Measurements from ENCODE around the gene MORC1.

MORC1 gene

DNA sequence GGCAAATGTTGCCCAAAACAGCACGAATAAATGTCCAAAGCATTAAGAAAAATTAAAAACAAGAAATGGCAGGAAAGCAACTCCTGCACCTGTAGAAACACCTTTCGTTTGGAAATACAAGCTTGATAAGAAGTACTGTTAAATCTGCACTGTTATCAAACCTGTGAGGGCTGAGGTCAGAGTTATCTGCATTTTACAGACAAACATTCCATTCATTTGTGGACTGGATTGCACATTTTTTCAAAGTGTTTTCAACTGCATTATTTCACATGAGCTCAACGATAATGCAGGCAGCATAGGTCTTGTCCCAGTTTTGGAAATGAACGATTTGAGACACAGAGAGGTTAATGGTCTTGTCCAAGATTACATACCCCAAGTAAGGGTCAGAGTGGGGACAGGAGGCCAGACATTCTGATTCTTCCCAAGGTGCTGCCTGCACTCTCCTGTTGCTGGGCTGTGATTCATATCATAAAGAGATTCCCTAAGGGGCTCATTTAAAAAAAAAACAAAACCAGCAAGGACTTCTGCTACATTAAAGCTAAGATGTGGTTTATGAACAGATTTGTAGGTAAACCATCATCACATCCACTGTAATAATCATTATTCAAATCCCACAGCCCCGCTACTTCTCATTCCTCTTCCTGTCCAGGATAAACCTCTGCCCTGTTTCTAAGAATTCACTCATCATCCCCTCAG lies 177.2 kb downstream of the MORC1 start:
- no peak overlapping the region for H3K4me3 ChIP-seq (ENCODE audit: control insufficient read depth, low read depth, low read length)
- no peak for DNase-seq (ENCODE audit: low read depth)
- TF ChIP-seq, protein P1, sequence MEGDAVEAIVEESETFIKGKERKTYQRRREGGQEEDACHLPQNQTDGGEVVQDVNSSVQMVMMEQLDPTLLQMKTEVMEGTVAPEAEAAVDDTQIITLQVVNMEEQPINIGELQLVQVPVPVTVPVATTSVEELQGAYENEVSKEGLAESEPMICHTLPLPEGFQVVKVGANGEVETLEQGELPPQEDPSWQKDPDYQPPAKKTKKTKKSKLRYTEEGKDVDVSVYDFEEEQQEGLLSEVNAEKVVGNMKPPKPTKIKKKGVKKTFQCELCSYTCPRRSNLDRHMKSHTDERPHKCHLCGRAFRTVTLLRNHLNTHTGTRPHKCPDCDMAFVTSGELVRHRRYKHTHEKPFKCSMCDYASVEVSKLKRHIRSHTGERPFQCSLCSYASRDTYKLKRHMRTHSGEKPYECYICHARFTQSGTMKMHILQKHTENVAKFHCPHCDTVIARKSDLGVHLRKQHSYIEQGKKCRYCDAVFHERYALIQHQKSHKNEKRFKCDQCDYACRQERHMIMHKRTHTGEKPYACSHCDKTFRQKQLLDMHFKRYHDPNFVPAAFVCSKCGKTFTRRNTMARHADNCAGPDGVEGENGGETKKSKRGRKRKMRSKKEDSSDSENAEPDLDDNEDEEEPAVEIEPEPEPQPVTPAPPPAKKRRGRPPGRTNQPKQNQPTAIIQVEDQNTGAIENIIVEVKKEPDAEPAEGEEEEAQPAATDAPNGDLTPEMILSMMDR (IDR thresholded peaks at IDR 0.05; ENCODE audit: control insufficient read depth, insufficient read depth, low read depth, low read length, missing control alignments), result no peak

DNA sequence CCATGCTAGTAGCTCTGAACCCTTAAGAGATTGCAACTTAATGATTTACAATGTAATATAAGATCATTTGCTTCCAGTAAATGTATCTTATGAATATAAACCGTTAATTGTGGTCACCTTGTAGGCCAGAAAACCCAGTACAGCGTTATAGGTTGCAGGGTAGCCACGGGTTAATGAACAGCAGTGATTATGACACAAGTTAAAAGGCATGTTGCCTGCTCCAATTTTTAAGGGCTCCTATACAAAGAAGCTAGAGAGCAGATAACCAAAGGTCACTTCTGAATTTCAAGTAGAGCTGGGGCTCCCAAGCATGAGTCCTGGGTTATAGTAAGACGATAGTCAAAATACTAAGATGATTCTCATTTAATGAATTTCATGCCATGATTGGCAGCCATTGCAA lies 177.8 kb downstream of the MORC1 start:
- TF ChIP-seq, protein P1 (IDR thresholded peaks at IDR 0.05; ENCODE audit: control insufficient read depth, insufficient read depth, low read depth, low read length, missing control alignments), result no peak
- no peak overlapping the region for H3K4me3 ChIP-seq (ENCODE audit: control insufficient read depth, low read depth, low read length)
- no peak for DNase-seq (ENCODE audit: low read depth)

DNA sequence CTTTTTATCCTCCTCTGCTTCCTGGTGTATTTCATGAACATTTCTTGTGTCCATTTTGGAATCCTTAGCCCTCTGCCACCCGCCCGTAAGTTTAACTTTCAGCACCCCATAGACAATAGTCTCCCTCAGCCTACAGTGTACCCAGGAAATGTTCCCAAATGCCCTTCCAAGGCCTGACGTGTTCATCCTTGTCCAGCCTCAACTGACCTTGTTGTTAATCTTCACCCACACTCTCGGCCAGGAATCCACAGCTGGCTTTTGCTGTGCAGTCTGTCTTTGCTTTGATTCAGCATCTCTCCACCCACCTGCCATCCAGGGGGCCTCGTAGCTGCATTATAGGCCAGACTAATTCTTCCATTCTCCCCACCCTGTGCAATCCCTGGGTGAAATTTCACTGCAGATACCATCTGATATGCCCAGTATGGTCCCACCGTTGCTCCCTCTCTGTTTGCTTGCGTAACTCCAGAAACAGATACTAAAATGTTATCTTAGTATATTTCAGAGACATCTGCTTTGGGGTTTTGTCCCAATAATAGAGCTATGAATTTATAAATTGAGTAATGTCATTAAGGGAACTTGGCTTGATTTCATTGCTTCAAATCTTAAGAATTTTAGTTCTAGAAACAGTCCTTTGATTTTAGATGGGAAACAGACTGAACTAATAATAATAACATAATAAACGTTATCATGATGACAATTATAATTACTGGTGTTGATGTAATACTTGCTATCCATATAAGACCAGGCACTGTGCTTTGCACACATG lies 180.8 kb downstream of the MORC1 start:
- no peak overlapping the region for H3K4me3 ChIP-seq (ENCODE audit: control insufficient read depth, low read depth, low read length)
- DNase-seq (ENCODE audit: low read depth), result no peak
- TF ChIP-seq, protein P1 (IDR thresholded peaks at IDR 0.05; ENCODE audit: control insufficient read depth, insufficient read depth, low read depth, low read length, missing control alignments), result no peak

DNA sequence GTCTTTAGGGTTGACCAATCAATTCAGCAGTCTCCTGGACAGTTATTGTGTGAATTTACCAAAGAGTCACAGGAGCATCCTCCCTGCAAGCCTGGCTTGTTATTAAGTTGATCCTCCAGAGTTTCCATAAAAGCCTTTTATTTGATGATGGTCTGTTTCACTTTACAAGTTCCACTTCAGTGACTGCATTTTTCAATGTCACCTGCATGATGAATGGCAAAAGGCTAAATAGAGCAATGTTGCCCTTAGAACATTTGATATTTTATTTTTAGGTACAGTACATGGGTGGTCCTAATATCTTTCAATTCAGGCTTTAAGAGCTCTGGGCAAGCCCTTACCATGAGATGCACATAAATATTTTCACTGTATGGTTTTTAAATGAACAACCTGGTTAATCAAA lies 186.9 kb downstream of the MORC1 start:
- H3K4me3 ChIP-seq (ENCODE audit: control insufficient read depth, low read depth, low read length), result no peak overlapping the region
- no peak for DNase-seq (ENCODE audit: low read depth)
- TF ChIP-seq, protein P1 (IDR thresholded peaks at IDR 0.05; ENCODE audit: control insufficient read depth, insufficient read depth, low read depth, low read length, missing control alignments), result no peak

DNA sequence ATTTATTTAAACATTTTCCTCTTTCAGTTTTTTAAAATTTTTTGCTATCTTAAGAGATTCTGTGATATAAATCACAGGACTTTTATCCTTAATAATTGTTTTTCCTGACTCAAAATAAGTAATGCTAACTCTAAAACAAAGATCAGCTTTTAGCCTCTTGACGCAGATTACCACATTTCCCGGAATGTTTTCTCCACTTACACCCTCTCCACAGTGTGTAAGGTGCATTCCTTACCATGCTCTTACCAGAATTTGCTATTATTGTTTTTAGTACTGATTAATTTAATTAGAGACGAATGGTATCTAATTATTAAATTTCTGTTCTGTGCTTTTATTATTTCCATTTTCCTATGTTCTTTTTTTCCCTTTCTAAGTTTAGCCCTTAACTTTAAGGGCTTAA lies 199.1 kb downstream of the MORC1 start:
- DNase-seq (ENCODE audit: low read depth), result no peak
- TF ChIP-seq, protein P1 (IDR thresholded peaks at IDR 0.05; ENCODE audit: control insufficient read depth, insufficient read depth, low read depth, low read length, missing control alignments), result no peak
- H3K4me3 ChIP-seq (ENCODE audit: control insufficient read depth, low read depth, low read length), result no peak overlapping the region

DNA sequence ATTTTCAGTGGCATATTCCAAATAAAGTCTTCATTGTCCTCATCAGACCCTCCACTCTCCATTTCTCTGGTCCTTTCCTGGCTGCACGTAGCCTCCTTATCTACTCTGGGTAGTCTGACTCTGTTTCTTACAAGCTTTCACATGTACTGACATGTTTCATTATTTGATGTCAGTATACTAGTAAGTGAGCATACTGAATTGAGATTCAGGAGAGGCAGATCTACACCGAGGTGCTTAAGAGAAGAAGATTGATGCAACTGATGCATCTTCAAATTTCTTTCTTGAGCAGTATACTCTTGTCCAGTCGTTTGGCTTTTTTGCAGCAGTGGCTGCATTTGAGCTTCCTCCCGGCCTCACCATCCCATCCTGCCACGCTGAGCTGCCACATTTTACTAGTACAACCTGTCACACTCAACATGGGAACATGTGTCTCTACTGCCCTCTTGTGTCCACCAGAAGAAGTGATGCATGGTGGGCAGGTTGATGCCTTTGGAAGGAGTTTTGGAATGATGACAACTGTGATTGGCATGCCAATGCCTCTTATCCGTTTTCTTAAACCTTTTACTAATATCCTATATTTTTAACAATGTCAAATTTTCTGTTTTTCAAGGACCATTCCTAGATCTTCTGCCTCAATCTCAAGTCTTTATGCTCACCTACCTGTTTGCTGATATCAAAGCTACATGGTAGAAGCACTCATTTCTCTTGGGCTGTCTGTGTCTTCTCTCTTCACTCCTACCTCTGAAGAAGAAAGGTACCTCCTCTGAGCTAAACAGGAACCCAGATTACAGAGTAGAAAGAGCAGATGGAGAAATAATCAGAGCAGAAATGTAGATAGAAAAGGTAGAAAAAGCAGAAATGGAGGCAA lies 202.9 kb downstream of the MORC1 start:
- no peak overlapping the region for H3K4me3 ChIP-seq (ENCODE audit: control insufficient read depth, low read depth, low read length)
- DNase-seq (ENCODE audit: low read depth), result peak; percentile 8
- TF ChIP-seq, protein P1 (IDR thresholded peaks at IDR 0.05; ENCODE audit: control insufficient read depth, insufficient read depth, low read depth, low read length, missing control alignments), result peak; percentile 86
